OCI-LY3 (cell line): Measurements from ENCODE around the gene N4BP3.

Experiments used
- EZH2phosphoT487 ChIP-seq: fragments of 200-600 bp; shearing (Covaris generic); IDR thresholded peaks from 2 replicates; pipeline ENCODE4 v1.6.1; 2018; ENCODE audit warnings: antibody characterized with exemption, mixed run types, low read depth
- TF ChIP-seq, protein P1 (sequence below): fragments of 200-600, 300-600 bp; sonication (generic); IDR thresholded peaks from 2 replicates; pipeline ENCODE4 v1.5.1; 2014; ENCODE audit warnings: antibody characterized with exemption, low read length, low read depth

GRCh38 chr5:178160176-178160575 is 46.8 kb downstream of the N4BP3 start:
- TF ChIP-seq, protein P1, sequence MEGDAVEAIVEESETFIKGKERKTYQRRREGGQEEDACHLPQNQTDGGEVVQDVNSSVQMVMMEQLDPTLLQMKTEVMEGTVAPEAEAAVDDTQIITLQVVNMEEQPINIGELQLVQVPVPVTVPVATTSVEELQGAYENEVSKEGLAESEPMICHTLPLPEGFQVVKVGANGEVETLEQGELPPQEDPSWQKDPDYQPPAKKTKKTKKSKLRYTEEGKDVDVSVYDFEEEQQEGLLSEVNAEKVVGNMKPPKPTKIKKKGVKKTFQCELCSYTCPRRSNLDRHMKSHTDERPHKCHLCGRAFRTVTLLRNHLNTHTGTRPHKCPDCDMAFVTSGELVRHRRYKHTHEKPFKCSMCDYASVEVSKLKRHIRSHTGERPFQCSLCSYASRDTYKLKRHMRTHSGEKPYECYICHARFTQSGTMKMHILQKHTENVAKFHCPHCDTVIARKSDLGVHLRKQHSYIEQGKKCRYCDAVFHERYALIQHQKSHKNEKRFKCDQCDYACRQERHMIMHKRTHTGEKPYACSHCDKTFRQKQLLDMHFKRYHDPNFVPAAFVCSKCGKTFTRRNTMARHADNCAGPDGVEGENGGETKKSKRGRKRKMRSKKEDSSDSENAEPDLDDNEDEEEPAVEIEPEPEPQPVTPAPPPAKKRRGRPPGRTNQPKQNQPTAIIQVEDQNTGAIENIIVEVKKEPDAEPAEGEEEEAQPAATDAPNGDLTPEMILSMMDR, result no peak
- TF ChIP-seq EZH2phosphoT487, result no peak
